ENCODE measurements around the gene RASAL2. TPM values are rescaled to one million over a fixed set of nuclear protein-coding genes. Genes with fewer than 3 reads are reported as not detected.
A peak's percentile ranks its signal among the peaks of the same experiment; 100 is the strongest.

Gene RASAL2
- total RNA-seq, 2 donors from 2014 or later = 16.9 to 27.8 TPM

DNA sequence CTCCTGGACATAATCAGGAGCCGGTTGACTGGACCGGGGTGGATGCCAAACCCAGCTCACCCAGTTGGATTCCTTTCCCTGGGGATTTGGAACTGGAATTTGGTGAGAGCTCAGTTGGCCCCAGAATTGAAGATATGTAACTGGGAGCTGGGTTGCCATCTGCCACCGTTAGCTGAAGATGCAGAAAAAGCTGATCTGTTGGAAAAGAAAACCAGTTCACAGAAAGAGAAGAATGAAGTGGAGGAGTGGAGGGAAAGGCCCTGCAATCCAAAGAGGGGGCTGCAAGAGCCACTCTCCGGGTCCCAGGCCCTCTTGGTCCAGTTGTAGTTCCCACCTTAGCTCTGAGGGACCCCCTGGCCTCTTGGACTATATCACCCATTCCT is 435.0 kb downstream of the RASAL2 start:
- DNase-seq (no peak), ATAC-seq (no peak)
- intact Hi-C loops (cut with DNase I) = no loop called here

DNA sequence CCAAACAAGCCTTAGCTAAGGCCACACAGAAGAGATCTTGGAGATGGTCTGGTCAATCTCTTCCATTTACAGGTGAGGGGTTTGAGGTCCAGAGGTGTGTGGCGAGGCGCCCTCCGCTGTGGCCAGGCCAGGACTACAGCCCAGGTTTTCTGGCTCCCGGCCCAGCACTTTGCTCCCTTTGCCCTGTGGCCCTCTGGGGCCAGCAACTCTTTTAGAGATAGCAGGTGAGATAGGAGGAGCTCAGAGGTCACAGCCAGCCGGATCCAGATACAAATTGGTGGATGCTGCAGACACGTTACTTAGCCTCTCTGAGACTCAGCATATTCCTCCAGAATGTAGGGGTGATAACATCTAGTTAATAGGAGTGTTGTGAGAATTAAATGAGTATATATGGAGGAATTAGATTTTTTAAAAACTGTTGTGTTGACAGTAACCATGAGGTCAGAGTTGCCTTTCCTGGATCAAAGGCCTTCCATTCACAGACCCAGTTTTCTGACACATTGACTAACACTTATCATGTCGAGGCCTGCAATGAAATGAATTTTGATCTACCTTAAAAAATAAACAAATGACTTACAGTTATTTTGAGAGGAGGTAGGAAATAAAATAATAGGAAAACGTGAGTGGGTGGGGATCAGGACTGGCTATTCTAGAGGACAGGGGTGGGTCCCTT is 435.6 kb downstream of the RASAL2 start:
- no peak for ATAC-seq
- intact Hi-C loops (cut with DNase I) = no loop called here
- DNase-seq = no peak

- peak in 1 of 2 donors; percentile 73 for ATAC-seq
- intact Hi-C loops (cut with DNase I) = no loop called here
These were observed 436.1 kb downstream of the RASAL2 start for GRCh38 chr1:178530037-178530402.

DNA sequence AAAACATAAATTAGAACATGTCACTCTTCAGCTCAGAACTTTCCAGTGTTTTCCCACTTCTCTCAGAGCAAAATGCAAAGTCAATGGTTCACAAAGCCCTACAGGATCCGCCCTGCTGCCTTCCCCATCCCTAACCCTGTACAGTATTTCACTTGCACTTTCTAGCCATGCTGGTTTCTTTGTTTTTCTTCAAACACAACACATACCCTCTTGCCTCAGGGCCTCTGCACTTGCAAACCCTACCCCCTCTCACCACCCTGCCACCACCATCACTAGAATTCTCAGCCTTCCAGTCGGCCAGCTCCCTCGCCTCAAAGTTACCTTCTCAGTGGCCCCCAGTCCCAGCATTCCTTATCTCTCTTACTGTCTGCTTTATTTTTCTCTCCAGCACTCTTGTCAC is 436.6 kb downstream of the RASAL2 start:
- ATAC-seq = no peak
- intact Hi-C loops (cut with DNase I) = no loop called here
- DNase-seq = no peak

More at GRCh38 chr1:178530037-178530402, 436.1 kb downstream of the RASAL2 start:
- DNase-seq = peak; percentile 50

GRCh38 chr1:178531887-178532286 is 438.0 kb downstream of the RASAL2 start:
- DNase-seq = no peak
- intact Hi-C loops (cut with DNase I) = no loop called here
- no peak for ATAC-seq

DNA sequence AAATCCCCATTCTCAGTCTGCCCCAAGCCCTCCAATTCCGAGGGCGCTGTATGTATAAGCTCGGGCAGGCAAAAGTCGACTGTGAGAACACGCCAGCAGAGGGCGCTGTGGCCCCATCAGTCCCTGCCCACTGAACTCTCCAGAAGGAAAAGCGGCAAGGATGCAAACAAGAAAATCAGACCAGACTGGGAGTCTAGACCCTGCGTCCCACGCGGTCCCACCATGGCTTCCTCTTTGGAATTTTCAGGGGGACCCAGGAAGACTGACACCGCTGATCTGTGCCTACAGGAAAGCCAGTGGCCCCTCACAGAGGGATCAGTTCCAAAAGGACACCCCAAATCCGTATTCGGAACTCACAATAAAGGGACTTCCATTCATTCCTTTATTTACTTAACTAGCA is 438.5 kb downstream of the RASAL2 start:
- intact Hi-C loops (cut with DNase I) = no loop called here

DNA sequence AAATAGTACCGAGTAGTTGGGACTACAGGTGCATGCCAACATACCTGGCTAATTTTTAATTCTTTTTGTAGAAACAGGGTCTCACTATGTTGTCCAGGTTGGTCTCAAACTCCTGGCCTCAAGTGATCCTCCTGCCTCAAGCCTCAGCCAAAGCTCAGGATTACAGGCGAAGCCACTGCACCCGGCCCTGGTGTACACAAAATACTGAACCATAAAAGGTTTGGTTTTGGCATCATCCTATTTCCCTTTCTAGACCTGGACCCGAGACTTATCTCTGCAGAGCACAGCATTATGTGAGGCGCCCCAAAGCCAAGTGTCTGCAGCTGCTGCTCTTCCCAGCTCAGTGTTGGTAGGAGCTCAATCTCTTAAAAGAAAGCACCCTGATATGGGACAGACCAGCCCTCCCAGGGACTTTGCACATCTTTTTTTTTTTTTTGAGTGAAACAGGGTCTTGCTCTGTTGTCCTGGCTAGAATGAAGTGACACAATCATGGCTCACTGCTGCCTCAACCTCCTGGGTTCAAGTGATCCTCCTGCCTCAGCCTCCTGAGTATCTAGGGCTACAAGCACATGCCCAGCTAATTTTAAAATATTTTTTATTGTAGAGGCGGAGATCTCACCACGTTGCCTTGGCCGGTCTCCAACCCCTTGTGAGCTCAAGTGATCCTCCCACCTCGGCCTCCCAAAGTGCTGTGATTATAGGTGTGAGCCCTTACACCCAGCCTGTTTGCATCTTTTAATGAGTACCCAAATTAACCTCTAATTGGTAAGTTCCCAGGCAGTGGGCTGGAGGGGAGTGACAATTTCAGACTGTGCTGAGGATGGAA is 439.4 kb downstream of the RASAL2 start:
- ATAC-seq (no peak), DNase-seq (no peak)
- intact Hi-C loops (cut with DNase I) = no loop called here

More for the DNA sequence above, 438.5 kb downstream of the RASAL2 start:
- ATAC-seq (peak; percentile 46 to 50), DNase-seq (peak; percentile 82)

Other genes starting within 250 kb of the RASAL2 start
- gene SEC16B, start 124.0 kb upstream of the RASAL2 start, total RNA-seq = 1 to 10 TPM; 2.1 to 2.2 TPM

Measured in left cardiac atrium (tissue), 4 donors.